GM21360 (cell line): Measurements from ENCODE around the gene MGMT.
A peak's percentile ranks its signal among the peaks of the same experiment; 100 is the strongest.

Experiments
- ATAC-seq: cut with Tn5 transposase; IDR thresholded peaks from one replicate; pipeline ENCODE4 v1.9.1; 2021; ENCODE audit warnings: mild to moderate bottlenecking, moderate library complexity; ENCODE audit not compliant: unreplicated experiment

The MGMT gene

GRCh38 chr10:129450391-129450790 lies 16.6 kb upstream of the MGMT start:
- ATAC-seq, result no peak

GRCh38 chr10:129455625-129456024 lies 11.4 kb upstream of the MGMT start:
- no peak for ATAC-seq

- ATAC-seq, result no peak
Measured at GRCh38 chr10:129459762-129460539, 7.1 kb upstream of the MGMT start.

- ATAC-seq, result no peak
Measured at GRCh38 chr10:129462257-129462795, 4.7 kb upstream of the MGMT start.

- ATAC-seq, result no peak
Measured at GRCh38 chr10:129464251-129464650, 2.8 kb upstream of the MGMT start.

- ATAC-seq, result peak; percentile 0
Measured at GRCh38 chr10:129465796-129466702, 992 bp upstream of the MGMT start.

- peak; percentile 6 for ATAC-seq
Measured at GRCh38 chr10:129467359-129468064, 471 bp downstream of the MGMT start.

- no peak for ATAC-seq
Measured at GRCh38 chr10:129468187-129468586, 1.1 kb downstream of the MGMT start.

GRCh38 chr10:129470103-129470851 lies 3.2 kb downstream of the MGMT start:
- ATAC-seq, result no peak

GRCh38 chr10:129471447-129472175 lies 4.6 kb downstream of the MGMT start:
- no peak for ATAC-seq

GRCh38 chr10:129472696-129473555 lies 5.9 kb downstream of the MGMT start:
- no peak for ATAC-seq

- ATAC-seq, result no peak
Measured at GRCh38 chr10:129474642-129475041, 7.6 kb downstream of the MGMT start.

- no peak for ATAC-seq
Measured at GRCh38 chr10:129476431-129476830, 9.4 kb downstream of the MGMT start.

GRCh38 chr10:129477051-129477450 lies 10.0 kb downstream of the MGMT start:
- ATAC-seq, result no peak

GRCh38 chr10:129481641-129482040 lies 14.6 kb downstream of the MGMT start:
- ATAC-seq, result no peak

GRCh38 chr10:129483430-129484010 lies 16.5 kb downstream of the MGMT start:
- ATAC-seq, result no peak

- no peak for ATAC-seq
Measured at GRCh38 chr10:129486805-129487204, 19.8 kb downstream of the MGMT start.

GRCh38 chr10:129491123-129491734 lies 24.2 kb downstream of the MGMT start:
- ATAC-seq, result no peak
